ENCODE measurements around the gene TBC1D25. TPM values are rescaled to one million over a fixed set of nuclear protein-coding genes. Genes with fewer than 3 reads are reported as not detected.
"Not testable (repeated sequence)": the region's sequence is repeated elsewhere in the genome, so short reads cannot be mapped to it uniquely, and the experiment has no call there.

Gene TBC1D25
- total RNA-seq, 4 donors from 2014 or later, result 8.7 to 15.4 (median 13.2) TPM

GRCh38 chrX:48516285-48516684, 23.2 kb upstream of the TBC1D25 start:
- TF ChIP-seq CTCF (IDR thresholded peaks at IDR 0.05), result no peak
- ATAC-seq (ENCODE audit: low FRiP score) (no peak), DNase-seq (ENCODE audit: low spot score) (no peak)

GRCh38 chrX:48516987-48517386, 22.5 kb upstream of the TBC1D25 start:
- DNase-seq (ENCODE audit: low spot score) (no peak), ATAC-seq (ENCODE audit: low FRiP score) (no peak)
- no peak for TF ChIP-seq CTCF (IDR thresholded peaks at IDR 0.05)

GRCh38 chrX:48519481-48519880, 20.0 kb upstream of the TBC1D25 start:
- not testable (repeated sequence) for ATAC-seq (ENCODE audit: low FRiP score); DNase-seq (ENCODE audit: low spot score)

GRCh38 chrX:48520455-48520854, 19.1 kb upstream of the TBC1D25 start:
- ATAC-seq (ENCODE audit: low FRiP score) (no peak), DNase-seq (ENCODE audit: low spot score) (no peak)
- TF ChIP-seq CTCF (IDR thresholded peaks at IDR 0.05), result no peak

- TF ChIP-seq CTCF (IDR thresholded peaks at IDR 0.05), result no peak
- no peak for ATAC-seq (ENCODE audit: low FRiP score)
Measured at GRCh38 chrX:48520976-48521352, 18.6 kb upstream of the TBC1D25 start.

GRCh38 chrX:48521353-48522243, 17.9 kb upstream of the TBC1D25 start, which contains the start of gene EBP:
Gene EBP (plus strand): TSS chrX:48521808. CDS start chrX:48523772, 1,964 bp downstream.
- DNase-seq (ENCODE audit: low spot score), result peak; percentile 74
- no peak for TF ChIP-seq CTCF (IDR thresholded peaks at IDR 0.05)
- ATAC-seq (ENCODE audit: low FRiP score), result peak; percentile 95

More at GRCh38 chrX:48520976-48521352, 18.6 kb upstream of the TBC1D25 start:
- no peak for DNase-seq (ENCODE audit: low spot score)

- DNase-seq (ENCODE audit: low spot score) (no peak), ATAC-seq (ENCODE audit: low FRiP score) (no peak)
- TF ChIP-seq CTCF (IDR thresholded peaks at IDR 0.05), result no peak
Measured at GRCh38 chrX:48522291-48522690, 17.2 kb upstream of the TBC1D25 start.
